COLO829 (cell line): ENCODE measurements around the gene SLC35G6.
"Not testable (repeated sequence)": the region's sequence is repeated elsewhere in the genome, so short reads cannot be mapped to it uniquely, and the experiment has no call there.

Experiments used
- DNase-seq: peaks from one replicate; pipeline ENCODE4 v3.0.0; 2012; ENCODE audit warnings: low spot score

SLC35G6 gene

GRCh38 chr17:7460850-7461660 lies 20.2 kb upstream of the SLC35G6 start:
- DNase-seq, result no peak

- DNase-seq, result no peak
These were observed 18.5 kb upstream of the SLC35G6 start for GRCh38 chr17:7462474-7463371.

DNA sequence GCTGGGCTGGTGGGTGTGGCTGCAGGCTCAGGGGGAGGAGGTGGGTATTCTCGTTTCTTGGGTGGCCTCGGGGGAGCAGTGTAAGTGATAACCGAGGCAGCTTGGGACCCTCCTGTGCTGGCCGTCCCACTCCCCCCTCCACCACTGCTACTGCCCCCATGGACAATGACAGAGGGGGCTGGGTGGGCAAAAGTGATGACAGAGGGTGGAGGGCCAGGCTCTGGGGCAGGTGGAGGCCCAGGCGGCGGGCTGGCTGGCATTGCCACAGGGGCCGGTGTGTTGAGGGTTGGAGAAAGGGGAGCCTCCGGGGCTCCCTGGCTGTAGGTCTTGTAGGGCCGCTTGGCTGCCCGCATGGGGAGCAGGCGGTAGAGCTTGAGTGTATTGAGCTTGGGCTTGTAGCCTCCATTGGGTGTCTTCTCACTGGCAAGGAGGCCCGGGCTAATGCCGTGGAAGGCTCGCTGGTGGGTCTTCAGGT lies 17.8 kb upstream of the SLC35G6 start:
- no peak for DNase-seq

- DNase-seq, result no peak
These were observed 17.2 kb upstream of the SLC35G6 start for GRCh38 chr17:7464081-7464480.

- DNase-seq, result no peak
These were observed 15.5 kb upstream of the SLC35G6 start for GRCh38 chr17:7465597-7466275.

DNA sequence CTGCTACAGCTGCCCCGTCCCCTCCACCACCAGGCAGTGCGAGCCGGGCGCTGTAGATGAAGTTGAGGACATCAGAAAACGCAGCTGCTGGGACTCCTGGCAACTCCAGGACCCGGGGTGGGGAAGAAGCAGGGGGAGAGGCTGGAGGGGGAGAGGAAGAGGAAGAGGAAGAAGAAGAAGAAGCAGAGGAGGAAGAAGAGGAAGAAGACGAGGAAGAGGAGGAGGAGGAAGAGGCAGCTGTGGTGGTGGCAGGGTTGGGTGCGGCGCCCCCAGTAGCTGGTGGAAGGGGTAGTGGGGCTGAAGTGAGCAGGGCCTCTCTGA lies 15.0 kb upstream of the SLC35G6 start:
- DNase-seq, result no peak

DNA sequence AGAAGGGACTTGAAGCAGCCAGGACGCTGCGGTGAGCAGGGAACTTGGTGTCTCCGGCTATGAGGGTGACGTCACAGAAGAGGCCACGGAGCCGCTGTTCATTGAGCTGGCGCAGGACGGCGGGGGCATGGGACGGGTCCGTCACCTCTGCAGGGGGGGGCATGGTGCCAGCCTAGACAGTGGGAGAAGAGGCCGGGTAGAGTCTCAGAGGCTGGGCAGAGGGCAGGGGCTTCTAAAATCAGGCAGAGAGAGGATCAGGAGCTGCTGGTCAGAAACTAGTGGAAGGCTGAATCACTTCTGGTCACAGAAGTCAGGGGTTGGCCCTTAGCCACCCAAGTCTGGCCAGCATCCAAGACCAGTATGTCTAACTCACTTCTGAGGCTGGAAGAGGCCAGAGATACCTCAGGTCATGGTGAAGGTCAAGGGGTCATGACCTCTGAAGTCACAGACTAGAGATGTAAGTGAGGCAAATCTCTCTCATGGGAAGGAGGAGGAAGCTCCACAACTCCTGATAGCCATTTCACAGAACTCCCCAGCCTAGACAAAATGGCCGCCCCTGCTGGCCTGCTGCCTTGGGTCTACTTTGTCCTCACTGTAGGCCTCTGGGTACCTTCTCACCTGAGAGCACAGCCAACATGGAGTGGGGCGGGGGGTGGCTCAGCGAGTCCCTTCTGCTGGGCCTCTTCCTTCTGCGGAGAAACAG lies 14.5 kb upstream of the SLC35G6 start:
- no peak for DNase-seq

DNA sequence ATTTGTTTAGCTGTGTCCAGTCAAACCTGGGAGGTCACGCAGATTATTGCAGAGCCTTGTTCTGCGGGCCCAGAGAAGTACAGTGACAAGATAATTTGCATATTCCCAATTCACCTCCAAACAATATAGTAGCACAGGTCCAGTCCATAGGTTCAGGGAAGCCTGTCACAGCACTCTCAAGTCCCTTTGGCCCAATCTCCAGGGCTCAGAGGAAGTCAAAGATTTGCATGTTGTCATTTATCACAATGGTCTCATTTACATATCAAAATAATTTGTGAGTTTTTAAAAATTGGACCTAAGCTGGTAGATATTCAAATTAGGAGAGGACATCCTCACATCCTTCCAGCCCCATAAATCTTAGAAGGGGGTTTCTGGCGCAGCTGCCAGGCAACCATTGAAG lies 13.7 kb upstream of the SLC35G6 start:
- no peak for DNase-seq

DNA sequence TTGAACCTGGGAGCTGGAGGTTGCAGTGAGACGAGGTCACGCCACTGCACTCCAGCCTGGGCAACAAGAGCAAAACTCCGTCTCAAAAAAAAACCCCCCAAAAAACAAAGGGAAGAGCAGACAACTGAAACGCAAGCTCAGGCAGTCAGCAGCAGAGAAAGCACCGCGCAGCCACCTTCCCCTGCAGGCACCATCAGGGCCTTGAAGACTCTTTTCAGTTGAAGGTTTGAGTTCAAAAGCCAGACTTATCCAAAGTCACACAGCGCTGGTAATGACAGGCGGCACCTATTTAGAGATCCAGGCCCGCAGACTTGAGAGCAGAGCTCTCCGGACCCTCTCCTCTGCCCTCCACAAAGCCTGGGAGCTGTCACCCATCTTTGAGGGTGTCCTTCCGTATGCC lies 13.0 kb upstream of the SLC35G6 start:
- DNase-seq, result no peak

DNA sequence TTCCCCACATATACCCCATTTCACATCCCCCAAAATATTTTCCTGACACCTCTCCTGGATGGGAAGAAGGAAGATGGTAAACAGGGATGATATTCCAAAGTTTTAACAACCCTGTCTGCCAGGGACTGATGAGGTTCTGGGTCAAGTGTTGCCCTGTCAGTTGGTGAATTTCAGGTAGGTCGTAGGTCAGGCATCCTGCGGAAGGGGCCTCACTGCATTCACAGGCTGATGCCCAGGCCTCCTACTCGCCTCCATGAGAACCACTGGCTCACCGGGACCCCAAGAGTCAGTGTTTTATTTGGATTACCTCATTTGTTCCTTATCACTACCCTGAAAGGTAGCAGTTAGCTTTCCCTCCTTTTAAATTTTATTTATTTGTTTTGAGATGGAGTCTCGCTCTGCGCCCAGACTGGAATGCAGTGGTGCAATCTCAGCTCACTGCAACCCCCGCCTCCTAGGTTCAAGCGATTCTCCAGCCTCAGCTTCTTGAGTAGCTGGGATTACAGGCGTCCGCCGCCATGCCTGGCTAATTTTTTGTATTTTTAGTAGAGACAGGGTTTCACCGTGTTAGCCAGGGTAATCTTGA lies 12.3 kb upstream of the SLC35G6 start:
- no peak for DNase-seq

GRCh38 chr17:7469843-7470242 lies 11.4 kb upstream of the SLC35G6 start:
- DNase-seq, result not testable (repeated sequence)

- not testable (repeated sequence) for DNase-seq
These were observed 10.7 kb upstream of the SLC35G6 start for GRCh38 chr17:7470457-7470973.

GRCh38 chr17:7471729-7472128 lies 9.5 kb upstream of the SLC35G6 start:
- no peak for DNase-seq

DNA sequence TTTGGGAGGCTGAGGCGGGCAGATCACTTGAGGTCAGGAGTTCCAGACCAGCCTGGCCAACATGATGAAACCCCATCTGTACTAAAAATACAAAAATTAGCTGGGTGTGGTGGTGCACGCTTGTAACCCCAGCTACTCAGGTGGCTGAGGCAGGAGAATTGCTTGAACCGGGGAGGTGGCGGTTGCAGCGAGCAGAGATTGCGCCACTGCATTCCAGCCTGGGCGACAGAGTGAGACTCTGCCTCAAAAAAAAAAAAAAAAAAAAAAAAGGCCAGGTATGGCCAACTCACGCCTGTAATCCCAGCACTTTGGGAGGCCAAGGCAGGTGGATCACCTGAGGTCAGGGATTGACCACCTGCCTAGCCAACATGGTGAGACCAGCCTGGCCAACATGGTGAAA lies 6.5 kb upstream of the SLC35G6 start:
- DNase-seq, result not testable (repeated sequence)

- DNase-seq, result no peak
These were observed 5.4 kb upstream of the SLC35G6 start for GRCh38 chr17:7475764-7476422.

DNA sequence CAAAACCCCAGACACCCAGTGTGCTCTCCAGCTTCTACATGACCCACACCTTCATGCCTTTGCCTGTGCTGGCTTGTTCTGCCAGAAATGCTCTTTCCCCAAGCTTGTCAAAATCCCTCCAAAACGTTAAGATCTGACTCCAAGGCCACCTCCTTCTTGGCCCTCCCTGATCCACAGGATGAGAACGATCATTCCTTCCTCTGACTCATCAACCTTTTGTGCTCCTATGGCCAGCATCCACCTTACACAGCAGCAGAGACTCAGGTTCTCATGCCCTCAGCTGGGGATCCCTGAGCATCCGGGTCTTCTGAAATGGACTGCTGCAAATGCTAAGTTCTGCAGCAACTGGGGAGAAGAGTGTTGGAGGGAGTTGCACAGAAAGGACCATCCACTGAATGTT lies 4.8 kb upstream of the SLC35G6 start:
- no peak for DNase-seq

DNA sequence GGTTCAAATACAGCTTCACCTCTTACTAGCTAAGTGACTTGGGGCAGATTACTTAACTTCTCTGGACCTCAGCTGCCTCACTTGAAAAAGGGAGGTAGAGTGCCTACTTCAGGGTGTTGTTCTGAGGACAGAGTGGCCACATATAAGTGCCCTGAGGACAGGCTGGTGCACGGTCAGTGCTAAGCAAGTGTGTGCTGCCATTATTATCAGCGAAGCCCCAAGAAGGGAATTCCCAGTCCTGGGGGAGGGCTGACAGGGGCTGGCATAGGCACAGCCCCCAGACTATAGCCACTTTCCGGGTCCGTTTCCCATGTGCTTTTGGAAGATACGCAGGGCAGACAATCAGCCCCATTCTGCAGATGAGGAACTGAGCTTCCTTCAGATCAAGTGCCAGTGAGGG lies 4.3 kb upstream of the SLC35G6 start:
- DNase-seq, result no peak

DNA sequence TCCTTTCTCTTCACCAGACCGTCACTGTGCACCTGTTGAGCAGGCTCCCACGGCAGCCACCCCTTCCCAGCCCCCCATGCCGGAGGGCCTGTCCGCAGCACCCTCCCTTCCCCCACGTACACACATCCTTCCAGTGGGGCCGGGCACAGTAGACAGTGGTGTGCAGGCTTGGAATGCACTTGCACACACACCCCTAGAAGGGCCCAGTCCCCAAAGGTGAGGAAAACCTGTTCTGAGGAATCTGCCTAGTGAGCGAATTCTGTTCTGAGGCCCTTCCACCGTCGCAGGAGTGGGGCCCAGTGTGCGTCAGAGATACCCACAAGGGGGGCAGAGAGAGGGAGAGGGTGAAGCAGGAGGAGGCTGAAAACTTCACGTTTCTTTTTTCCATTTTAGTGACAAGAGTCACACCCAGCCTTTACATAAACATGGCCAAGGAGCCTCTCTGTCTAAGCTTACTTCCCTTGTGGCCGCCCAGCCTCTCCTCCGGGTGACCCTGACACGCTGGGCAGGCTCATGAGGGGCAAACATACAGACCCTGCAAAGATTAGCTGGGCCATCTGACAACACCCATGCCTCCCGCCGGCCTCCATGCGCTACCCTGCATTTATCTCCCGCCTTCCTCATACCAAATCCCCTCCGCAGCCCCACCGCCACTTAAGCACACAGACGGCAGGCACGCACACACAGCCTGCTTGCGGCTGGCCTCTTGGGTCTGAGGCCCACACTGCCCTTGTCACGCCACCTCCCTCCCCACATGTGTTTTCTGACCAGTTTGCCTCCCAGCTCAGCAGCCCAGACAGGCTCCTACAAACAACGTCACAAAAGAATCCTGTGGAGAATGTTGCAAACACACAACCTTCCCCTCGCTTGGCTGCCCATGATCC lies 3.6 kb upstream of the SLC35G6 start:
- no peak for DNase-seq

DNA sequence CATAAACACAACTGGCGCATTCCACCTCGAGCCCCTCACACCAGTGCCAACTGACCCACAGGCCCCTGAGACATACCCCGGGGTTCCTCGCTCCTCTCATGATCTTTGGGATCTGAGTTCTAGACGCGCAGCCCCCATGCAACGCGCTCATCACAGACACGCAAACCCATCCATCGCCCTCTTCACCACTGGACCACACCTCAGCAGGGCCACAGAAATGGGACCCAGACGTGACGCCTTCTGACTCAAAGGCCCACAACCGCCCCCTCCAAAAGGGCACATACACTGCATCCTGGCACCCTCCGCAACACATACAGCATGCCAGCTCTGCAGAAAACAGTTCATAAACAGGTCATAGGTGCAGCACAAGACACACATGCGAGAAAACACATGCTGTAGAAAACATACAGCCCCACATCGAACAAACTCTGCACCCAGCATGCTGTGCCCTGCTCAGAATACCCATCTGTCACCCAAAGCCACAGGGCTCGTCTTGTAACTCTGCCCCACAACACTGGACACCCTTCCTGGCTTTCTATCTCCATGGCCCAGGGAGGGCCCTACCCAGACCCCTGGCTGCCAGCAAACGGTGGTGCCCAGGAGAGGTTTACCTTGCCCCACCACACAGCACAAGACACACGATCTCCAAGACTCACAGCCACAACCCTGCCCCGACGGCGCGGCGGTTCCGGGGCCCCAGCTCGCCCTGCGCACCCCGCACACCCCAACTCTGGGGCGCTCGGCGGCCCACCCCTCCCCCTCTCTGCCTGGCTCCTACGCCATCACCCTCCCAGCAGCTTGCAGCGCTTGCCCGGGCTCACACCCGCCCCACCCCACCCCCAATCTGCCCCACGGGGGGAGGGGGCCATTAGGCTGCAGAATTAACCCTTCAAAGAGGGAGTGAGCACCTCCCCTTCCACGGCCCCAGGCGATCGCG lies 2.7 kb upstream of the SLC35G6 start:
- DNase-seq, result no peak
